Stimulated activated CD4-positive, alpha-beta T cell treated with anti-CD3 and anti-CD28 coated beads, Interleukin-12 subunit alpha, Interleukin-12 subunit beta, amount 100 ng/mL, for 4 hours (primary cell): Measurements from ENCODE around the gene SMURF2.
A peak's percentile ranks its signal among the peaks of the same experiment; 100 is the strongest.
"Not testable (repeated sequence)": the region's sequence is repeated elsewhere in the genome, so short reads cannot be mapped to it uniquely, and the experiment has no call there.

Experiments used
- DNase-seq: peaks from one replicate; pipeline ENCODE4 v3.0.0-alpha.2; 2020

SMURF2 gene

GRCh38 chr17:64661976-64662773, at the start of gene SMURF2:
TSS of gene SMURF2 (minus strand) at chr17:64662307. CDS start at chr17:64661880, 427 bp downstream.
- DNase-seq, result peak; percentile 67

- no peak for DNase-seq
Measured at GRCh38 chr17:64709481-64709880, 47.4 kb upstream of the SMURF2 start.

GRCh38 chr17:64707050-64707591, 45.0 kb upstream of the SMURF2 start:
- no peak for DNase-seq

- DNase-seq, result no peak
Measured at GRCh38 chr17:64706224-64707049, 44.3 kb upstream of the SMURF2 start.

GRCh38 chr17:64702815-64703214, 40.7 kb upstream of the SMURF2 start:
- DNase-seq, result no peak

- no peak for DNase-seq
Measured at GRCh38 chr17:64698725-64699124, 36.6 kb upstream of the SMURF2 start.

- DNase-seq, result no peak
Measured at GRCh38 chr17:64694207-64694606, 32.1 kb upstream of the SMURF2 start.

GRCh38 chr17:64692187-64692586, 30.1 kb upstream of the SMURF2 start:
- no peak for DNase-seq

GRCh38 chr17:64689106-64689505, 27.0 kb upstream of the SMURF2 start:
- no peak for DNase-seq

- no peak for DNase-seq
Measured at GRCh38 chr17:64688481-64688880, 26.4 kb upstream of the SMURF2 start.

GRCh38 chr17:64687961-64688360, 25.9 kb upstream of the SMURF2 start:
- DNase-seq, result no peak

GRCh38 chr17:64687376-64687775, 25.3 kb upstream of the SMURF2 start:
- DNase-seq, result no peak

- DNase-seq, result no peak
Measured at GRCh38 chr17:64686705-64687104, 24.6 kb upstream of the SMURF2 start.

- DNase-seq, result no peak
Measured at GRCh38 chr17:64685705-64686104, 23.6 kb upstream of the SMURF2 start.

GRCh38 chr17:64683796-64684195, 21.7 kb upstream of the SMURF2 start:
- DNase-seq, result no peak

GRCh38 chr17:64682261-64683181, 20.4 kb upstream of the SMURF2 start:
- no peak for DNase-seq

GRCh38 chr17:64679710-64680216, 17.7 kb upstream of the SMURF2 start:
- DNase-seq, result no peak

- DNase-seq, result no peak
Measured at GRCh38 chr17:64676763-64677162, 14.7 kb upstream of the SMURF2 start.

GRCh38 chr17:64670843-64671590, 8.9 kb upstream of the SMURF2 start:
- DNase-seq, result not testable (repeated sequence)

GRCh38 chr17:64667807-64668721, 6.0 kb upstream of the SMURF2 start:
- not testable (repeated sequence) for DNase-seq
